HG02571 (cell line): ENCODE data around the gene FGFR1OP2.
"Not testable (repeated sequence)": the region's sequence is repeated elsewhere in the genome, so short reads cannot be mapped to it uniquely, and the experiment has no call there.

Experiments used
- ATAC-seq: cut with Tn5 transposase; IDR thresholded peaks from one replicate; pipeline ENCODE4 v1.9.1; 2021; ENCODE audit warnings: mild to moderate bottlenecking, moderate library complexity; ENCODE audit not compliant: unreplicated experiment

Gene FGFR1OP2

DNA sequence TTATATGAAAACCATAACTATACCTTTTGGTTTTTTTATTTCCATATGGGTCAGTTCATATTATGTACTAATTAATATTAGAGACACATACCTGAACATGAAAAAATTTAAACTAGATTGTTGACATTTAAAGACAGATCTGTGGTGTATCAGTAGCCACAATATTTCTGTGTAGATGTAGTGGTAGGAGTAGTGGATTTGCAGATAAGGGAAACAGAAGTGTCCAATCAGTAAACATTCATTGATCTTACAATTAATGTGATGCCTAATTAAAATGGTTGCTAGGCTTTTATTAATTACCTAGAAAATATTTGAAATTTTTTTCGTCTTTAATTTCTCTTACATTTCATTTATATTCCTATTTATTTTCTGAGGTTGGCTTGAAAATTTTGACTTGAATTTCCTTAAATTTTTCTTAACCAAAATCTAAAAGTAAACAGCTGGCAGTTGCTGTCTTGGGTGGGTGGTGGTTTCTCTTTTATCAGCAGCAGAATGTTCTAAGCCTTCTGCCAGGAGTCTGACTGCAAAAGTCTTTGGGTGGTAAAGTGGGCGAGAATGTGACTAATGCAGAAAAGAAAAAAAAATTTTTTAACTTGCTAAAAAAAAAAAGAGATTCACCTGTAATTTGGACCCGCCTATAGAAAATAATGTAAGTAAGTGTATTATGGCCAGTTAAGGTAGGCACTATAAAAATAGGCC, 2.4 kb downstream of the FGFR1OP2 start:
- no peak for ATAC-seq

DNA sequence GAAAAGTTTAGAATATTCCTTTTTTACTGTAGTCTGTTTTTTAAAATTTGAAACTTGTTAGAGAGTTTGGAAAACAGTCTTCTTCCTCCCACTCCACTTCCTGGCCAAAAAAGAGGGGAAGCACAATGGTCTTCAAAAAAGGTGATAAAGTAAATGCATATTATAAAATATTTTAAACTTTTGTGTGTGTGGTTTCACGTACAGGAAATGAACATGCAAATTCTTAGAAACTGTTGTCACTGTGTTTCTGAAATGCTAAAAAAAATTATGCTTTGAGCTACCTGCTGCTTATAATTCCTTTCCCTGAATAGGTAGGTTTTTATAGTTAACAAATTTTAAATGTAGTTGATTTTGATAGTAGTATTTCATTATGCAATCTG, 2.9 kb downstream of the FGFR1OP2 start:
- no peak for ATAC-seq

DNA sequence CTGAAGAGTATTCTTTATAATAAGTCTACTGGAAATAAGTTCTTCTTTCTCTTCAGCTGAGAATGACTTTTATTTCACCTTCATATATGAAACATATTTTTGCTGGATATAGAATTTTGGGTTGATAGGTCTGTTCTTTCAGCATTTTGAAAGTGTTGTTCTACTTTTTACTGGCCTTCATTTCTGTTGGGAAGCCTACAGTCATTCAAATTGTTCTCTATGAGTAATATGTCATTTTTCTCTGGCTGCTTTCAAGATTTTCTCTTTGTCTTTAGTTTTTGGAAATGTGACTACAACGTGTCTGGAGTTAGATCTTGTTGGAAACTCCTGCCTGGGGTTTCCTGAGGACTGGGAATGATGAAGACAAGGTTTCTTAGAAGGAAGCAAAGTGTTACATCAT, 10.0 kb downstream of the FGFR1OP2 start:
- ATAC-seq: no peak

DNA sequence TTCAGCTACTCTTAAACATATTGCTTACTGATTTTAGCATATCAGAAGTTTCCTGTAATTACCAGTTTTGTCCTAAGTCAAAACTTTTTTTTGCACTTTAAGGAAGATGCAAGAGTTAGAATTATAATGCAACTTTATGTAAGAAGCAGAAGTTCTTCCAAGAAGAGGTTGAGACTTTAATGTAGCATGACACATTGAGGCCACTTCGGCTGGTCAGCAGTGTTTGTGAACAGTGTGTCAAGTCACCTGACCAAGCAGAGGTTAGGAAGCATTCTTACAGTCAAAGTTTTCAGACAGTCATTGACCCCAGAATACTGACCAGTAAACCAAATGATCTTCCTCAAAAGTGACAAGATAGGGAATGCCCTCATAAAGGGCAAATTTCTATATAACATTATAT, 15.2 kb downstream of the FGFR1OP2 start:
- no peak for ATAC-seq

DNA sequence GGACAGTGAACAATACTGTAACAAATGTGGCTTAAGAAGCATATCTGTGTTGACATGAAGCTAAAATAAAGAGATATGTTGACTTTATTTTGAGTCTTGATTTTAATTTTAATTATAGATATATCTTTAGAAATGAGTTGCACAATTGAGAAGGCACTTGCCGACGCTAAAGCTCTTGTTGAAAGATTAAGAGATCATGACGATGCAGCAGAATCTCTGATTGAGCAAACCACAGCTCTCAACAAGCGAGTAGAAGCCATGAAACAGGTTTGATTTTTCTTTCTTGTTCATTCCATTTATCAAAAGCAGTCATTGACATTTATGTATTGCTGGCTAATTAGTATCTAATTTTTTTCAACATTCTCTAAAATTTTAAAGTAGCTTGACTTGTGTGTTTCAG, 15.8 kb downstream of the FGFR1OP2 start:
- no peak for ATAC-seq

DNA sequence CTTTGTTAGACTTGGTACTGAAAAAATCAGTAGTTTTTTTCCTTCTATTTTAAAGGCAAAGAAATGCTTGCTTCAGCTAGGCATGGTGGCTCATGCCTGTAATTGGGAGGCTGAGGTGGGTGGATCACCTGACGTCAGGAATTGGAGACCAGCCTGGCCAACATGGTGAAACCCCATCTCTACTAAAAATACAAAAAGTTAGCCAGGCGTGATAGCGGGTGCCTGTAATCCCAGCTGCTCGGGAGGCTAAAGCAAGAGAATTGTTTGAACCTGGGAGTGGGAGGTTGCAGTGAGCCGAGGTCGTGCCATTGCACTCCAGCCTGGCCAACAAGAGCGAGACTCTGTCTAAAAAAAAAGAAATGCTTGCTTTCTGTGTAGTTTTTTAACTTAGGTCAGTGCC, 23.1 kb downstream of the FGFR1OP2 start:
- not testable (repeated sequence) for ATAC-seq

DNA sequence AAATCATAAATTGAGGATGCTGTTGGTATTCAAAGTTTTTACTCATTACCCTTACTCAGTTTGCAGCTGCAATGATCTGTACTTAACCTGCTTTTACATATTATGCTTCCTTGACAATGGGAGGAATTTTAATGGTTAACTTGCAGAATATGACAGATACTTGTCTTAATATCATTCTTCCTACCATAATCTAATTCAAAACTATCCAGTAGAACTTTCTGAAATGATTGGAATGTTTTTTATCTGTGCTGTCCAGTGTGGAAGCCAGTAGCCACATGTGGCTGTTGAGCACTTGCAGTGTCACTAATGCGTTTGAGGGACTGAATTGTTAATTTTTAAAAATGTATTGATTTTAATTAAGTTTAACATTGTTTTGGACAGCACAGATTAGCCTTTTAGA, 23.5 kb downstream of the FGFR1OP2 start:
- ATAC-seq: no peak

DNA sequence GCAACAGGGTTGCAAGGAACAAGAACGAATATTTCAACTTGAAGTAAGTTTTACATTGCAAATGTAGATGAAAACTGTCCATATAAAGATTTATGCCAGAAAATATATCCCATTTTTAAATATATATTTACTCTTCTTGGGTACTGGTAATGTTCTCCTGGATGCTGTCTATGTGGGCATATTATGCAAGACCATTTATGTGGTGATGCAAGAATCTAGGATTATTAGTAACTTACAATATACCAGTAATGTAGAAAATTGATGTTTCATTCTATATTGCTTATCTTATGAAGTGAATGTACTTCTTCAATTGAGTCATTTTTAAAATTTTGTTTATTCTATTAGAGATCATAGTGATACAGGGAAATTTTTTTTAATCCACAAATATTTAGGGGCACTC, 25.1 kb downstream of the FGFR1OP2 start:
- ATAC-seq: no peak

DNA sequence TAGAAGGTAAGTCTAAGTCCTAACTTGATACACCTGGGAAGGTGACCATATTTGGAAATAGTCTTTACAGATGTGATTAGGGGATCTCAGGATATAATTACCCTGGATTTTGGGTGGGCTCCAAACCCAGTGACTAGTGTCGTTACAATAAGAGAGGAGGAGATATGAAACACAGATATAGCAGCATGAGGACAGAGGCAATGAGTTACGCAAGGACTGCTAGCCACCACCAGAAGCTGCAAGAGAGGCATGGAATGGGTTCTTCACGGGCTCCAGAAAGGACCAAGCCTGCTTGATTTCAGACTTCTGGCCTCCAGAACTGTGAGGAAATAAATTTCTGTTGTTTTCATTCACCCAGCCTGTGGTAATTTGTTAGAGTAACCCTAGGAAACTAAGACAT, 28.6 kb downstream of the FGFR1OP2 start:
- ATAC-seq: no peak

DNA sequence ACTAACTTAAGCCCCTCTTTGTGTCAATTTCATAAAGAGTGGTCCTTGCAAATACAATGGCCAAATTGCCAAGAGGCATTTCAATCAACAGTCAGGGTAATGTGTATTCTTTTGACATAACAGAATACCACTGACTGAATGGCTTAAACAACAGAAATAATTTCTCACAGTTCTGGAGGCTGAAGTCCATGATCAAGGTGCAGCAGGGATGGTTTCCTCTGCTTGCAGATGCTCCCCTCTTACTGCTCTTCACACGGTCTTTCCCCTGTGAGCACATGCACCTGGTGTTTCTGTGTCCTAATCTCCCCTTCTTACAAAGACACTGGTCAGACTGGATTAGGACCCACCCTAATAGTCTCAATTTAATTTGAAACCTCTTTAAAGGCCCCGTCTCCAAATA, 31.9 kb downstream of the FGFR1OP2 start:
- ATAC-seq: no peak

DNA sequence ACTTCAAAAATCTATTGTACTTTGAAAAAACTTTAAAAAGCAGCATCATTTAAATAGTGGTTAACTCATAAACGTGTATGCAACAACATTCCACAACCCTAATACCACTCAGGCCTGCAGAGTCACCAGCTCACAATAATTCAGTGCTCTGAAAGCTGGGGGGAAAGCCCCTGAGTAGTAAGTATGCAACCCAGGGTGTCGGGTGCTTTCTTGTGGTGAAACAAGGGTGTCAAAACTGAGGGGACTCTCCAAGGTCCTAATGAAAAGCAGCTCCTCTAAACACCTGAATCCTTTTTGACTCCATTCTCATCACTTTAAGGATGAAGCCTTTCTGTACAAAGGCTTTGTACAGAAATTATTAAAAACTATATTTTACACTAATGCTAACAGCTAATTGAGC, 33.7 kb downstream of the FGFR1OP2 start:
- peak; percentile 95 for ATAC-seq

DNA sequence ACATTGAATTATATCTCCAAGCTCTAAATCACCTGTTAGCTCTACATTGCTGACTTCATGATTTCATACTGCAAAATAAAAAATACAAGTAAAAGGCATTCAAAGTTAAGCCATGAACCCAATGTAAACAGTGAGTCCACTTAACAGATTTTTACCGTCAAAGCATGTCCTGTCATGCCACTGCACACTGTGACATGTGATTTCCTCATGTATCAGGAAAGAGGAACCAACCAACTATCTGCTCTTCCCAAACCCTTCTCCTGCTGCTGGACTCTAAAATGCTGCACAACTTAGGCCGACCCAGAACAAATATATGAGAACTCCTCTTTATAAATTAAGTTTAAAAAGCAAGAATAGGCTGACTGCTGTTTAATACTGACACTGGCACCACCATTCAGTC, 38.4 kb downstream of the FGFR1OP2 start:
- no peak for ATAC-seq

DNA sequence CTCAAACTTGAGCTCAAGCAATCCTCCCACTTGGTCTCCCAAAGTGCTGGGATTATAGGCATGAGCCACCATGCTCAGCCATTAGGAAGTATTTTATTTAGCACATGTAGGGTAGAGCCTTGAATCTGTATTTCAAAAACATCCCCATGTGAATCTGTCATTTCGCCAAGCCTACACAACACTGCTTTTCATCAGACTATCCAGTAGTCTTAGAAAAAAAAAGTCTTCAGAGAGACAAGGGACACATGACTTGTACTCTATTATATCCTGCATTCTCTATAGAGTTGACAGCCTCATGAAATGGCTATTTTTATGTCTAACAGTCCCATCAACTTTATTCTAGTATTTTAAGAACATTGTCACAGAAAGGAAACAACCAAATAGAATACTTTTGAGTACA, 40.5 kb downstream of the FGFR1OP2 start:
- ATAC-seq: no peak

DNA sequence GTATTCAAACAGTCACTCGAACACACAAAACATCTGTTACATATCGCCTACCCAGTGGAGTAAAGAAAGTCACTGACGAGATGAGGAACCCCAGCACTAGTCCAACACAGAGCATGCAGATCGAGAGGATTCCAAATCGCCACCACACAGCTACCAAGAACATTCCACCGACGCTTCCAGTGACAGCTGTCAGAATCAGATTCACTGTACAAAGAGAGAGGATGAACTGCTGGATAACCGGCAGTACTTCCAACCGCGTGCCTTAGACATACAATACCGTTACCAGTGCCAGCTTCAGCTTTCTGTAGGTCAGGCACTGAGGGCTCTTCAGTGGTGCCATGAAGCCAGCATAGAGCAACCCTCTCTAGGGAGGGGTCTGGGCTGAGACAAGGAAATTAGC, 41.5 kb downstream of the FGFR1OP2 start:
- no peak for ATAC-seq

DNA sequence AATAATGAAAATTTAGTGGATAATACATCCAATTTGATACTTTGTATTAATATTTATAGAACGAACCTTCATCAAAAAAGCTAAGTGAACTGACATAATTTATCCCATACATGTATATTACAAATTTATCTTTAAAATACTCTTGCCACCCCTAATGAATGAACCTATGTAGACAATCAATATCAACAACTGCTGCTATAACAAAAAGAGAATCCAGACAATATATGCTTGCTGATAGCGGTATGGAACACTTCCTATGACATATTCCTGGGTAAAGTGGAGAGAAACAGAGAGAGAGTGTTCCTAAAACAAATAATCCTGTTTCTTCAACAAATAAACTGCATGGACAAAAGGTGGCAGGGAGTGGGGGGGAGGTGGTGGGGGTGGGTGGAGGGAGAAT, 44.6 kb downstream of the FGFR1OP2 start:
- no peak for ATAC-seq

DNA sequence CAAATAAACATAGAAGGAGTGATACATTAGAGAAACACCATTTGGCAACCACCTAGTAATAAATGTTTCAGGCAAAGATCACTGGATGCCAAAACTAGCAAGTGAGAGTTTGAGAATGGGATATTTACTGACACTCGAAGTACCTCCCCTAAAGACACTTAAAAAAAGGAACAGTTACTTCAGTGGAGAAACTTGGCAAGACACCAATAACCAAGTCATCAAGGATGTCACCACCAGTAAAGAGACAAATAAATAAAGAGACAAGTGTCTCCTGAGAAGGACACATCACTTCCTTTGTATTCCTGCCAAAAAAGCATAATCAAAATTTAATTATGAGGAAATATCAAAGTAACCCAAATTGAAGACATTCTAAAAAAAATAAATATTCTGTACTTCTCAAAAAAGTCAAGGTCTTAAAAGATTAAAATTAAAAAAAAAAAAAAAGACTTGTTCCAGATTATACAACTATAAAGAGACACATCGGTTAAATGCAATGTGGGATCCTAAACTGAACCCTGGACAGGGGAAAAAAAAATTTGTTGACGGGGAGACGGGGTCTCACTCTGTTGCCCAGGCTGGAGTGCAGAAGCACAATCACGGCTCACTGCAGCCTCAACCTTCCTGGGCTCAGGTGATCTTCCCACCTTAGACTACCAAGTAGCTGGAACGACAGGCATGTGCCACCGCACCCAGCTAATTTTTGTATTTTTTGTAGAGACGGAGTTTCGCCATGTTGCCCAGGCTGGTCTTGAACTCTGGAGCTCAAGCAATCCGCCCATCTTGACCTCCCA, 49.6 kb downstream of the FGFR1OP2 start:
- ATAC-seq: no peak

DNA sequence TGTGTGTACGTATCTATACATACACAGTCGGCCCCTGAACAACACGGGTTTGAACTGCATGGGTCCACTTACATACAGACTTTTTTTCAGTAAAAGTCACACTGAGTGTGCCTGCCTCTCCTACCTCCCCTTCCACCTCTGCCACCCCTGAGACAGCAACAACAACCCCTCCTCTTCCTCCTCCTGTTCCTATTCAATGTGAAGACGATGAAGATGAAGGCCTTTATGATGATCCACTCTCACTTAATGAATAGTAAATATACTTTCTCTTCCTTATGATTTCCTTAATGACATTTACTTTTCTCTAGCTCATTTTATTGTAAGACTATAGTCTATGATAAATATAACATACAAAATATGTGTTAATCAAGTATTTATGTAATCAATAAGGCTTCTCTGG, 50.4 kb downstream of the FGFR1OP2 start:
- ATAC-seq: no peak

DNA sequence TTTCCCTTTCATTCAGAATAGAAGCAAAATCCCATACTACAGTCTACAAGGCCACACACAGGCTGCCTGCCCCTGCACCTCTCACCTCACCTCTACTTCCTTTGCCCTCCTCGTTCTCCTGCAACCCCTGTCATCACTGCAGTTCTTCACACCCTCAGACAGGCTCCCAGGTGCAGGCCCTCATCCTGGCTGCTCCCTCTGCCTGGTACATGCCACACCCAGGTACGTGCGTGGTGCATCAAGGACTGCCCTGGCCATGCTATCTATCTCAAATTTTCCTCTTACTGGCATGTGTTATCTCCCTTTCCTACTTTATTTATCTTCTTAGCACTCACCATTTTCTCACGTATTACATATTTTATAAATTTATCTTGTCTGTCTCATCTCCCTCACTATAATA, 51.6 kb downstream of the FGFR1OP2 start:
- ATAC-seq: no peak

DNA sequence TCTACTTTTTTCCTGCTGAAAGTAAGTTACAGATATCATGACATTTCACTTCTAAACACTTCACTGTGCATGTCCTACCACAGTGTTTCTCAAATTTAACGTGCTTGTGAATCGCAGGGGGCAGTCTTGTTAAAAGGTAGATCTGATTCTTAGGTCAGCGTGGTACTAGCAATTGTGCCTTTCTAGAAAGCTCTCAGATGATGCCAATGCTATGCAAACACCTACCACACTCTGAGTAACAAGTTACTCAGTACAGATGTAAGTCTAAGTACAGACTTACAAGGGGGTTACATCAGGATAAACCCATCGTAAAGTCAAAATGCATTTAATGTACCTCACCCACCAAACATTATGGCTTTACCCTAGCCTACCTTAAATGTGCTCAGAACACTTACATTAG, 53.6 kb downstream of the FGFR1OP2 start:
- ATAC-seq: no peak

DNA sequence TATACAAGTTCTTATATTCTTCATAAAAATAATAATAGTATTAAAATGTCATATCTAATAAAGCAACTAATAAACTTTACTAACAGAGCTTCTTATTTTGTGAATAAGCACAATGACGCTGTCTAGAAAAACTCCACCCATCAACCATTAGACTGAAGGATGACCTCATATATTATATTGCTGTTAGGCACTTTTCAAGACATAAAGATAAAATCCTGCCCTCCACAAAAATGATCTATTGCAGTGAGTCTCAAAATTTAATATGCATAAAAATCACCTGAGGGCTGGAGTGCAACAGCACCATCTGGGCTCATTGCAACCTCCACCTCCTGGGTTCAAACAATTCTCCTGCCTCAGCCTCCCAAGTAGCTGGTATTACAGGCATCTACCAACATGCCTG, 55.8 kb downstream of the FGFR1OP2 start:
- ATAC-seq: no peak

DNA sequence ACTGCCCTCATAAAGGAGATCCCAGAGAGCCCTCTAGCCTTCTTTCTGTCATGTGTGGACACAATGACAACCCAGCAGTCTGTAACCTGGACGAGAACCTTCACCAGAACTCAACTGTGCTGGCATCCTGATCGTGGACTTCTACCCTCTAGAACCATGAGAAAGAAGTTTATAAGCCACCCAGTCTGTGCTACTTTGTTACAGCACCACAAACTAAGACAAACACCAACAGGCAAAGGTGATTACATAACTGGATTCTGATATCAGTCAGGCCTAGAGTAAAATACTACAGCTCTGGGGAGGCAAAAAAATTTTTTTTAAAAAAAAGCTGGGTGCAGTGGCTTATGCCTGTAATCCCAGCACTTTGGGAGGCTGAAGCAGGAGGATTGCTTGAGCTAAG, 57.4 kb downstream of the FGFR1OP2 start:
- ATAC-seq: no peak

DNA sequence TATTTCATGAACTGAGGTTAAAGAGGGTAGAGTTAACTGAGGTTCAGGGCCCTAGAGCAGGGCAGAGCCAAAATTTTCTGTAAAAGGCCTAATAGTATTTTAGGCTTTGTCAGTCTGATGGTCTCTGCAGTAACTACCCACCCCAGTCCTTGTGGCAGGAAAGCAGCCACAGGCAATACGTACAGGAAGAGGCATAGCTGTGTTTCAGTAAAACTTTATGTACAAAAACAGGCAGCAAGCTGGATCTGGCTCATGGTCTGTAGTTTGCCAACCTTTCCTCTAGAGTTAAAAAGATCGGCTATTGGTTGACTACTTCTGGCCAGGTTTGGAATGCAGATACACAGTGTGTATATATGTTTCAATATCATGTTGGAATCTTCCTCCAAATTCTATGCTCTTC, 58.7 kb downstream of the FGFR1OP2 start:
- no peak for ATAC-seq

DNA sequence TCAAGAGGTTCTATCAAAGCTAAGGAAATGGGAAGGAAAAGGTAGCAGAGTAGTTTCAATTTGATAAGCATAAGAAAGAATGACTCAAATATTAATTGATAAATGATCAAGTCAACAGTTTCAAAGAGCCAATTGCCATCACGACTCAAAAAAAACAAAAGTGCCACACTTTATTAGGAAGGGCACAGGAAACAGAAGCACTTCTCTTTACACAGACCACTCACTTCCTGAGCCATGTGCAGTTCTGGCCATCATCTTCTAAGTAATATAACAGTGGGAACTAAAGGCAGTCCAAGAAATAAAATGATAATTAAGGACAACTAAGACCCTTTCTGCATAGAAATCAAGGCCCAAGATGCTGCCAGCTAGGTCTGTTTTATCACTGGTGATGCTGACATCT, 62.7 kb downstream of the FGFR1OP2 start:
- no peak for ATAC-seq
